ENCODE data around the gene PAK4.

PAK4 gene

DNA sequence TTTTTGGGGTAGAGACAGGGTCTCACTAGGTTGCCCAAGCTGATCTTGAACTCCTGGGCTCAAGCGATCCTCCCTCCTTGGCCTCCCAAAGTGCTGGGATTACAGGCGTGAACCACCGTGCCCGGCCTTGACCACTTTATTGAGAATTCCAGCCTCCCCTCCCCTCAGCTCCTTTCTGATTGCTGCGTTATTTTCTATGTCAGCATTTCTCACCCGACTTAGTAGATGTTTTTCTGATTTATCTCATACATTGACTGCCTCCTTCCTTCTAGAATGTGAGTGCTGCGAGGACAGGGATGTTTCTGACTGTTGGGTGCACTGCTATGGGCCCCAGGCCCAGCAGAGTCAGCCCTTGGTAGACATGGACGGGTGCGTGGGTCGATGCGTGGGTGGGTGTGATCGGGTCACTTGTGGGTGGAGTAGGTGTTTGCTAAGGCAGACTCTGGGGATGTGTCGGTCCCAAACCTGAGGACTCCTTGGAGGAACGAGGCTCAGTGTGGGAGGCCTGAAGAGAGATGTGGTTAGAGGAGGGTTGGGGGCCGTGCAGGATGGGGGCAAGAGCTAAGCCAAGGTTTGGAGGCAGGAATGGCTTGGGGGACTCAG, 37.0 kb downstream of the PAK4 start:
- in situ Hi-C loops (cut with MboI; ENCODE audit: low pct_unique_long_range_greater_than_20kb, low sequenced_read_pairs, unreplicated experiment) = no loop called here
- TF ChIP-seq, protein P1, sequence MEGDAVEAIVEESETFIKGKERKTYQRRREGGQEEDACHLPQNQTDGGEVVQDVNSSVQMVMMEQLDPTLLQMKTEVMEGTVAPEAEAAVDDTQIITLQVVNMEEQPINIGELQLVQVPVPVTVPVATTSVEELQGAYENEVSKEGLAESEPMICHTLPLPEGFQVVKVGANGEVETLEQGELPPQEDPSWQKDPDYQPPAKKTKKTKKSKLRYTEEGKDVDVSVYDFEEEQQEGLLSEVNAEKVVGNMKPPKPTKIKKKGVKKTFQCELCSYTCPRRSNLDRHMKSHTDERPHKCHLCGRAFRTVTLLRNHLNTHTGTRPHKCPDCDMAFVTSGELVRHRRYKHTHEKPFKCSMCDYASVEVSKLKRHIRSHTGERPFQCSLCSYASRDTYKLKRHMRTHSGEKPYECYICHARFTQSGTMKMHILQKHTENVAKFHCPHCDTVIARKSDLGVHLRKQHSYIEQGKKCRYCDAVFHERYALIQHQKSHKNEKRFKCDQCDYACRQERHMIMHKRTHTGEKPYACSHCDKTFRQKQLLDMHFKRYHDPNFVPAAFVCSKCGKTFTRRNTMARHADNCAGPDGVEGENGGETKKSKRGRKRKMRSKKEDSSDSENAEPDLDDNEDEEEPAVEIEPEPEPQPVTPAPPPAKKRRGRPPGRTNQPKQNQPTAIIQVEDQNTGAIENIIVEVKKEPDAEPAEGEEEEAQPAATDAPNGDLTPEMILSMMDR (IDR thresholded peaks at IDR 0.05; ENCODE audit: extremely low read depth, insufficient read depth, missing control alignments) = no peak
- no peak for DNase-seq (ENCODE audit: low spot score)

DNA sequence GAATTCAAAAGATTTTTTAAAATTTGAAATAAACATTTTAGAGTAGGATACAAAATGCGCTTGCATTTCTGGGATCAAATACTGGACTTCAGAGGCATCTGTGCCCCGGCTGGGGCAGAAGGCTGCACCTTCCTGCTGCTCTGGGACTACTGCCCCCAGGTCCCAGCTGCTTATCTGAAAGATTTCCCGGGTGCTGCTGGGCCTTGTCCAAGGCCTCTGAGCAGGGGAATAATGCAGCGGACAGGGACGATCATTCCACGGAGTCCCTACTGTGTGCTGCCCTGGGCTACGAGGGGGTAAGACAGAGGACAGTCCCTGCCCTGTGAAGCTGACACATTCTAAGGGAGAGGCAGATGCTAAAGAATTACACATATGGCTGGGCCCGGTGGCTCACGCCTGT, 38.0 kb downstream of the PAK4 start:
- no peak for DNase-seq (ENCODE audit: low spot score)
- TF ChIP-seq, protein P1 (IDR thresholded peaks at IDR 0.05; ENCODE audit: extremely low read depth, insufficient read depth, missing control alignments) = no peak
- in situ Hi-C loops (cut with MboI; ENCODE audit: low pct_unique_long_range_greater_than_20kb, low sequenced_read_pairs, unreplicated experiment) = no loop called here

DNA sequence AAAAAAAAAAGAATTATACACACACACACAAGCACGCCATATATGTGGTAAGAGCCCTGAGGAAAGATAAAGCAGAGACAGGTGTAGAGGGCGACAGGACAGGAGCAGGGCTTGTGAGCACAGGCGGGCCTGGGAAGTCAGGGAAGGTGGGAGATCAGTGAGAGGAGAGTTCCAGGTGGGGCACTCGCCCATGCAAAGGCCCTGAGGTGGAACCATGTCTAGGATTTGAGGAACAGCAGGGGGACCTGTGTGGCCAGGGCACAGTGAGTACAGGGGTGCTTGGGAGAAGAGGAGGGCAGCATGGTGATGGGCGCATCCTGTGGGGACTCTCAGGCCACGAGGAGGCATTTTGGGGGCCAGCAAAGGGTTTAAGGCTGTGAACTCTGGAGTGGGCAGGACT, 38.7 kb downstream of the PAK4 start:
- TF ChIP-seq, protein P1 (IDR thresholded peaks at IDR 0.05; ENCODE audit: extremely low read depth, insufficient read depth, missing control alignments) = no peak

DNA sequence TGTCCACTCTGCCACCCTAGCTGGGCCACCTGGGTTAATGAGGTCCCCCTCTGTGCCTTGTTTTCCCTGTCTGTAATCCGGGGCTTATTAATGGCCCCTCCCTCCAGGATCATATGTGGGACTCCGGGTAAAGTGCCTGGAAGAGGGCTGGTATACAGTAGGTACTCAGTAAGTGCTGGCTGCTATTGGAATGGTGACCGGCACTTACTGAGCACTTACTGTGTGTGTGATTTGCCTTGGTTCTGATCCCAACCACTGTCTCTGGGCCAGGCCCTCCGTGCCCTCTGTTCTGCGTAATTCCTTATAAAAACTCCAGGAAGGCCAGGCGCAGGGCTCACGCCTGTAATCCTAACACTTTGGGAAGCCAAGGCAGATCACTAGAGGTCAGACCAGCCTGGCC, 40.3 kb downstream of the PAK4 start:
- in situ Hi-C loops (cut with MboI; ENCODE audit: low pct_unique_long_range_greater_than_20kb, low sequenced_read_pairs, unreplicated experiment) = no loop called here
- TF ChIP-seq, protein P1 (IDR thresholded peaks at IDR 0.05; ENCODE audit: extremely low read depth, insufficient read depth, missing control alignments) = no peak
- no peak for DNase-seq (ENCODE audit: low spot score)

More for the DNA sequence above, 38.7 kb downstream of the PAK4 start:
- in situ Hi-C loops (cut with MboI; ENCODE audit: low pct_unique_long_range_greater_than_20kb, low sequenced_read_pairs, unreplicated experiment) = no loop called here
- DNase-seq (ENCODE audit: low spot score) = no peak

DNA sequence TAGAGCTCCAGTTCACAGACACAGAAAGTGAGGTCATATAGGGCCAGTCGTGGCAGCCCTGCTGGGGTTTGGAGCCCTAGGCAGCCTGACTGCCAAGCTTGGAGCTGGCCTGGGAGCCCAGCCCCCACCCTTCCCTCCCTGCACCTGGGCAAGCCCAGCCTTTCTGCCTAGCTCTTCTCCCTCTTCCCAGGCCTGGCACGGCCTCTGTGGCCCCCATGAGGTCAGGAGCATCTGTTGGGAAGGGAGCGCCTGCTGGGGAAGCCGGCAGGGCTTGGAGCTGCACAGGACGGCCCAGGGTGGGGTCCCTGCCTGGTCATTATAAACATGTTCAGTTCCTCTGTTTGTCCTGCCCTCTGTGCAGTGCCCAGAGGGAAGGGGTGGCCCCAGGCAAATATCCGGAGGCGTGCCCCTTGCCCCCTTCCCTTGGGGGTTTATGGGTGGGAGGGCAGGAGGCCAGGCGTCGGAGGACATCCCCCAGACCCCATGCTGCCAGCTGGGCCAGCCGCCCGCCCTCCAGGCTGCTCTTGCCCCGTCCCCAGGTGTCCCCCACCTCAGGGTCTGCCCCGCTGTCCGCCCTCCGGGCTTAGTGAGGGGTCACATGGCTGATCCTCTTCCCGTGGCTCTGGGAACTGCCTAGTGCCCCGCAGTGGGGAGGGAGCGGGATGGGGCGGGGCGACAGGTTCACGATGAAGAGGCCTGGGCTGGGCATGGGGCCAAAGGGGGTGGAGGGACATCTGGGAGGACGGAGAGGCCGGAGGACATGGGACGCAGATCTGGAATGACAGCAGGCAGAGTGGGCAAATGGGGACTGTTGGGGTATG, 41.2 kb downstream of the PAK4 start:
- TF ChIP-seq, protein P1 (IDR thresholded peaks at IDR 0.05; ENCODE audit: extremely low read depth, insufficient read depth, missing control alignments) = no peak
- in situ Hi-C loops (cut with MboI; ENCODE audit: low pct_unique_long_range_greater_than_20kb, low sequenced_read_pairs, unreplicated experiment) = no loop called here
- no peak for DNase-seq (ENCODE audit: low spot score)

DNA sequence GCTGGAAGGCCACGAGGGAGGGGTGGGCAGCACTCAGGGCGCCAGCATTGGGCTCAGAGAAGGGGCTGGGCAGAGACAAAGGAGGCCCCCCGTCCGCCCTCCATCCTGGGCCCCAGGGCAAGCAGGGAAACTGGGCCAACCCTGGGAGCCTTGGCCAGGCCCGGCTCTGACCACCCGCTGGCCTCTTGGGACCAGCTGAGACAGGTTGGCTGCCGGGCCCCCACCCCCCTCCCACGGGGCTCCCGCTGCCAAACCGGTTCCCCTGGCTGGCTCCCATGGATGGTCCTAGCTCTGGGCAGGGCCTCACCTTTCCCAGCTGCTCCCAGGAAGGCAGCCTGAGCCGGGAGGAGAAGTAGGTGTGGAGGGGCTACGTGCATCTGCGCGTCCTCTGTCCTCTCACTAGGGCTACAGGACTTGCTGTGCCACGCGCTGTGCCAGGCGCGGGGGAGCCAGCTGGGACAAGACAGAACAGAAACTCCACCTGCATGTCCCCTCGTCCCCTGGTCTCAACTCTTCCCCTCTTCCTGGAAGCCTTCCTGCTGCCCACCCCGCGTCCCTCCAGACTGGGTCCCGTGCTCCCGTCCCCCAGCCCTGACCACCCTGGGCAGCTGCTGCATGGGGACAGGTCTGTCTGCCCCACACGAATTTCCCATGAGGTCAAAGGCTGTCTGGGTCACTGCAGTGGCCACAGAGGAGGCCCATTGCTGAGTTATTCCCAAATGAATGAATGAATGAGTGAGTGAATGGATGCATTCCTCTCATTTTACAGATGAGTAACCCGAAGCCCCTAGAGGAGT, 42.1 kb downstream of the PAK4 start:
- TF ChIP-seq, protein P1 (IDR thresholded peaks at IDR 0.05; ENCODE audit: extremely low read depth, insufficient read depth, missing control alignments) = no peak
- in situ Hi-C loops (cut with MboI; ENCODE audit: low pct_unique_long_range_greater_than_20kb, low sequenced_read_pairs, unreplicated experiment) = no loop called here
- no peak for DNase-seq (ENCODE audit: low spot score)

Data from GM13977 (cell line).